Forelimb muscle (tissue), 1 donor: ENCODE data around the gene ABCG1. TPM values are rescaled to one million over a fixed set of nuclear protein-coding genes. Genes with fewer than 3 reads are reported as not detected.

ENCODE experiments used
- DNase-seq: peaks from one replicate; pipeline ENCODE4 v3.0.0-alpha.2; 2013; ENCODE audit warnings: low read depth
- polyA plus RNA-seq: library from polyadenylated mRNA; unstranded; fragments of 120-200 nt; gene quantifications from one replicate; pipeline ENCODE4 v1.2.1, GENCODE V29; 2013; ENCODE audit not compliant: insufficient read length

The ABCG1 gene
- polyA plus RNA-seq, 1 donor = 6.7 TPM

DNA sequence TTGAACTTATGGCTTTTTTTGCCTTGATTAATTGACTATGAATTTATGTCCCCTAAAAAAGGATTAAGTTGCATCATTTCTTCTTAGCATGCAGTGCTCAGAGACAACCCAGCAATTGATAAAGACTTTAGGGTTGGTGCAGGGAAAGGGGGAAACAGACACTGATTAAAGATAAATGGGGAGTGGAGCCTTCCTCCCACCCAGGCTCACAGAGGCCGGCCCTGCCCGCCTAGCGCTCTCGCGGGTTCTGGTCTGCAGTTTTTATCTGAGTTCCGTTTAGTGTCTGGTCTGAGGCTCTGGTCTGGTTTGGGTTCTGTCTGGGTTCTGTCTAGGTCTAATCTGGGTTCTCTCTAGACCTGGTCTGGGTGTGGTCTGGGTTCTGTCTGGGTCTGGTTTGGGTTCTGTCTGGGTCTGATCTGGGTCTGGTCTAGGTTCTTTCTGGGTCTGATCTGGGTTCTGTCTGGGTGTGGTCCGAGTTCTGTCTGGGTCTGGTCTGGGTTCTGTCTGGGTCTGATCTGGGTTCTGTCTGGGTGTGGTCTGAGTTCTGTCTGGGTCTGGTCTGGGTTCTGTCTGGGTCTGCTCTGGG lies 48.1 kb downstream of the ABCG1 start:
- DNase-seq = no peak

DNA sequence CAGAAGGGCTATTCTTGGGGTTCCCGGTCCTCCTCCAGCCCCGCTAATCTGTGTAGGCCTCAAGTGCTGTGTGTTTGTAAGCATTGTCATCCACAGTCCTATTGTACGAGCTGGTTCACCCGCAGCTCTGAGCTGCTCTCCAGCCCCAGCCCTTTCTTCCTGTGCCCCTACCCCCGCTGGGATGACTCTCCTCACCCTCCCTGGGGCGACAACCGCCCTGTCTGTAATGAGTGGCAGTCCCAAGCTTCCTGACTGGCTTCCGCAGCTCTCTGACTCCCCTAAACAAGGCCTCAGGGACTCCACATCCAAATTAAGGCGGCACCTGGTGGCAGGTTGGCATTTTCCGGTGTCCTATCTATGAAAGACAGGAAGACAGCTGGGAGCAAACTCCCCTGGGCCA lies 50.4 kb downstream of the ABCG1 start:
- DNase-seq = no peak

- no peak for DNase-seq
Observed at GRCh38 chr21:42271065-42271464, 52.1 kb downstream of the ABCG1 start.

- DNase-seq = no peak
Observed at GRCh38 chr21:42272109-42272962, 53.4 kb downstream of the ABCG1 start.

DNA sequence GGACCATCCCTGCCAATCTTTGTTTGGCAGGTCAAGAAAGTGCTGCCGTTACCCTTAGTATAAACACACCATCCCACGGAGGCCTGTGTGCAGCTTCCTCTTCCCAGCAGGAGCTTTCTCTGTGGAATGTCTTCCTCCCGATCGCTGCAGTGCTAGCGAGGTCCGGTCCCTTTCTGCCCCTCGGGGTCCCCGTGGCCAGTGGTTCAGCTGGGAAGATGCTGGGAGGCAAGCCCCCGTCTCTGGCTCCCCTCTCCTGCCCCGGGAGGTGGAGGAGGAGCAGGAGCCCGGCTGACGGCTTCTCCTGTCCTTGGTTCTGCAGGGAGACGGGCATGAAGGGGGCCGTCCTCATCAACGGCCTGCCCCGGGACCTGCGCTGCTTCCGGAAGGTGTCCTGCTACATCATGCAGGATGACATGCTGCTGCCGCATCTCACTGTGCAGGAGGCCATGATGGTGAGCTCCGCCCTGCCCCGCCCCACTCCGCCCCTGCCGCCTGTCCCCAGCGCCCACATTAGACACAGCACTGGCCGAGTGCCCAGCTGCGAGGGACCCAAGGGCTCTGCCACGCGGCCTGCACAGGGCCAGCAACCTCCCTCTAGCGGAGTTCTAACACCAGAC lies 54.2 kb downstream of the ABCG1 start:
- DNase-seq = no peak

- no peak for DNase-seq
Observed at GRCh38 chr21:42276076-42276475, 57.1 kb downstream of the ABCG1 start.

GRCh38 chr21:42276526-42277154 lies 57.7 kb downstream of the ABCG1 start:
- DNase-seq = no peak

- no peak for DNase-seq
Observed at GRCh38 chr21:42277593-42277992, 58.7 kb downstream of the ABCG1 start.

DNA sequence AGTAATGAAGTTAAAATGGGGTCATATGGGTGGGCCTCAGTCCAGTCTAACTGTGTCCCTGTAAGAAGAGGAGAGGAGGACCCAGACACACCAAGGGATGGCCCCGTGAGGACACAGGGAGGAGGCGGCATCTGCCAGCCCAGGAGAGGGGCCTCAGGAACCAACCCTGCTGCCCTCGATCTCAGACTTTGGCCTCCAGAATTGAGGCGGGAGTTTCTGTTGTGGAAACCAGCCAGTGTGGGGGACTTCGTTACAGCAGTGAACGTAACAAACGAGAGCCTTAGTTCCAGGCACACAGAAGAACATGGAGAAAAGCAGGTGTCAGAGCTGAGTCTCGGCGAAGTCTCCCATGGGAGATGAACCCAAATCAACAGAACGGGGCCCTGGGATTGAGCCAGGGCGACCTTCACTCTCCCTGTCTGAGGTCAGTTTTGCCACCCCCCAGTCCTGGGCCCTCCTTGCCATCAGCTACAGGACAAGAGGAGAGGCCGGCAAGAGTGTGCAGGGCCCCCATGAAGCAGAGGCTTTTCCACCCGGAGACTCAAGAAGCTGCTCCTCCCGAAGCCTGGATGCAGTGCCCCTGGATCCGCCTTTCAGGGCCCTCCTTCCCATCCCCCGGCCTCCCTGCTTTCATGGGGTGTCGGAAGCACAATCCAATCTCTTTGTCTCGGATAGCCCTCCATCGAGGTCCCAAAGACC lies 59.7 kb downstream of the ABCG1 start:
- DNase-seq = no peak

GRCh38 chr21:42279341-42279871 lies 60.5 kb downstream of the ABCG1 start:
- no peak for DNase-seq

DNA sequence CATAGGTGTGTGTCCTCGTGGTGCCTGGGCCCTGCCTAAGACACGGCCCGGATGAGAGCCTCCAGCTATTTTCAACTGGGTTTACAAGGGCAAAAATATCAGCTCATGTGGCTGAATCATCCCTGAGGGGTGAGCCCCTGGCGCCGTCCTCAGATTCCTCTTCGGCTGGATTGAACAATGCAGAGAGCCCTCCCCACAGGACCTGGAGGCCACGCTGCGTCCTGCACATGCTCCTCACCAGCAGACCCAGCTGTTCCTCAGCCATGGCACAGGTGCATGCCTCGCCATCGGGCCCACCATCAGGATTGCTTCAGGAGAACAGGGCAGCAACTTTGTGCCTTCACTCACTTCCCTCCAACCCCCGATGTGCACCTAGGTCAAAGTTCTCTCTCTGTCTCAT lies 60.9 kb downstream of the ABCG1 start:
- DNase-seq = no peak

DNA sequence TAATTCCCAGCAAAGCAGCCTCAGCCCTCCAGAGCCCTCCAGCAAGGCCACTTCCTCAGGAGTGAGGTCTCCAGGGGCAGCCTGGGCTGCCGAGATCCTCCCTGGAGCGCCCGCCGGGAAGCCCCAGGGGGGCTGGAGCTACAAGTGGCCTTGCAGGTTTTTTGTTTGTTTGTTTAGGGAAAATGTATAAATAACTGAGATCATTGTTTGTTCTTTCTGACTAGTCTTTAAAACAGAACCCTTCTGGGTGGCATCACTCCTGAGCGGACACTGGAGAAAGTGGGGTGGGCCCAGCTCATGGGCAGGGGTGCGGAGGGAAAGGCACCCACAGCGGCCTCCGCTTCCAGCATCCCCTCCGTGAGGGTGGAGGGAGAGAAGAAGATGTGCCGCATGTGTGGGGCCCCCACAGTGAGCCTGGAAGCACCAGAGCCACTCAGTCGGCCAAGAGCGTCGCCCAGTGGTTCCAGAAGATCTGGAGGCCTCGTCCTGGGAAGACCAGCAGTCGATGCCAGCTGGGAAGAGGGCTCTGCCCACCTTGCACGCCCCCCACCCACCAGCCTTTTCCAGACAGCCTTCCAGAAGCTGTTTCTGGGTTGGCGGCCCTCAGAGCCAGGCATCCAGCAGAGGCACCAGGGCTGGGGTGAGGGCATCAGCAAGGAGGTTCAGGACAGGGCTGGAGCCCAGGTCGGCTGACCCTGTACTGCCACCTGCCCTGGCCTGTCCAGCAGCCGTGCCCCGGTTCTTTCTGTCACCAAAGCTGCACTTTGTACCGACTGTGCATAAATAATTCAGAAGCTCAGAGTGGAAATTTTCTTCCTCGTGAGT lies 61.6 kb downstream of the ABCG1 start:
- DNase-seq = no peak

GRCh38 chr21:42281181-42281680 lies 62.3 kb downstream of the ABCG1 start:
- no peak for DNase-seq

GRCh38 chr21:42282021-42282420 lies 63.1 kb downstream of the ABCG1 start:
- no peak for DNase-seq

GRCh38 chr21:42282715-42283114 lies 63.8 kb downstream of the ABCG1 start:
- DNase-seq = no peak

DNA sequence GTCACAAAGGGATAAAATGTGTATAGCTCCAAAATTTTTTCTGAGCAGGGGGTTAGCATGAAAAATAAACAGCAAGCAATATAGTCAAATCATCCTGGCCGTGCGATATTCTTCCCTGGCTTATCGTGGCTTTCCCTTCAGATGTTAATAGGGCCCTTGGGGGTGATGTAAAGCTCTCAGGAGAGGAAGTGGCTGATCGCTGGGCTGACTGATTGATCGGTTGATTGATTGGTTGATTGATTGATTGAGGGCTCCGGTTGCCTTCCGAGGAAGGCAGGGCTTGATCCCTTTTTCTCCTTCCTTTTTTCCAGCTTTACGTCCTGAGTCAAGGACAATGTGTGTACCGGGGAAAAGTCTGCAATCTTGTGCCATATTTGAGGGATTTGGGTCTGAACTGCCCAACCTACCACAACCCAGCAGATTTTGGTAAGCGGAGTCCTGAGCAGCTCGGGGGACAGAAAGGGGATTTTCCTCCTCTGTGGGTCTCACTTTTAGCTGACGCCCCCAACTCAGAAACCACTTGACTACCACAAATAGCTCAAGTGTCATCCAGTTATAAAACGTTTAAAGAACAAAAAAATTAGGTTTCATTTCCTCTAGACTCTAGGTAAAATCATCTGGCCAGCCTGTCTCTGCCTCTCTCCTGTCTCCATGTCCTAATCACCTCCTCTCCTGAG lies 66.8 kb downstream of the ABCG1 start:
- DNase-seq = no peak

GRCh38 chr21:42286416-42286815 lies 67.5 kb downstream of the ABCG1 start:
- no peak for DNase-seq

DNA sequence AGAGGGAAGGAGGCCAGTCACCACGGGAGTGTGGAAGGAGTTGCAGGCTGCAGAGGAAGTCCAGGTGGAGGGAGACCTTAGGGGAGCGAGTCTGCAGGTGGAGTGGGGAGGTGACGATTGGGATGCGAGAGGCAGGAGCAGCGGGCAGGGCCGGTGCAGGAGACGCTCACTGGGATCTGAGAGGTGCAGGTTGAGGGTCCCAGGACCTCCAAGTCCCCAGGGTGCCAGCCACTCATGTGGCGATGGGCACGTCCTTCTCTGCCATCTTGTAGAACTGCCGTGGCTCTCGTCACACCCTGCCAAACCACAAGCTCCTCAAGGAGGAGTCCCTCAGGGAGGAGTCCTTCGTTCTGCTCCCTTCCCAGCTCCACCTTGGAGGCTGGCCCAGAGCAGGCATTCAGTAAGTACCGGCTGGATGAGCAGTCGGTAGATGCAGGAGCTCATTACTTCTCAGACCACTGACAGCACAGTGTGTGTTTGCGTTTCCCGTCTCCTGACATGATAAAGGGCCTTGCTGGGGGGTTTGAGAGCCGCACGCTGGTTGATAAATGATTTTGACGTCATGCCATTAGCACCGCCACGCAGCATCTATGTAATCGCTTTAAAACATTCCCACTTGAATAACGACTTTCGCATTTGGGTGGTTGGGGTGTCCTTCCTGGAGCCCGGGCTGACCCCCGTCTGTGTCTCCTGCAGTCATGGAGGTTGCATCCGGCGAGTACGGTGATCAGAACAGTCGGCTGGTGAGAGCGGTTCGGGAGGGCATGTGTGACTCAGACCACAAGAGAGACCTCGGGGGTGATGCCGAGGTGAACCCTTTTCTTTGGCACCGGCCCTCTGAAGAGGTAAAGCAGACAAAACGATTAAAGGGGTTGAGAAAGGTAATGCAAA lies 68.5 kb downstream of the ABCG1 start:
- DNase-seq = no peak

DNA sequence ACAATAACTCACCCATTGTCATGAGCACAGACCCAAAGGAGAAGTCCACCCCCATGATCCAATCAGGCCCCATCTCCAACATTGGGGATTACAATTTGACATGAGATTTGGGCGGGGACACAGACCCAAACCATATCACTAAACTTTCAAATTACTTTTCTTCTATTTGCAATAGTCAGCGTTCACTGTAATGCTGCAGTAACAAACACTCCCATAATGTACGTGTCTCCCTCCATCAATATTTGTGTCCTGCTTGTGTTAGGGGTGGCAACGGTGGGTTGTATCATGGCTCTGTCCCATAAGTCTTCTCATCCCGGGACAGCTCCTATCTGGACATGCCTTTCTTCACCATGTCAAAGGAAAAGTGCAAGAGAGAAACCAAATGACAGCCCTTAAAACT lies 70.0 kb downstream of the ABCG1 start:
- DNase-seq = no peak
